Stimulated activated memory B cell treated with anti-CD40 and anti-IgM and Interleukin-4, amounts not matched to agents 10 μg/mL and 1 μg/mL and 100 μg/mL, for 72 hours (primary cell): ENCODE data around the gene FGF18.
A peak's percentile ranks its signal among the peaks of the same experiment; 100 is the strongest.
"Not testable (repeated sequence)": the region's sequence is repeated elsewhere in the genome, so short reads cannot be mapped to it uniquely, and the experiment has no call there.

ENCODE experiments used
- ATAC-seq: fragments of 150-1000 bp; cut with Tn5 transposase; 2 replicates; pipeline ENCODE4 v1.10.0; 2021
- H3K27ac Mint-ChIP-seq: one replicate; pipeline ENCODE4 v1.8.0; 2022; ENCODE audit warnings: mild to moderate bottlenecking, mixed read lengths
- H3K27me3 Mint-ChIP-seq: one replicate; pipeline ENCODE4 v1.8.0; 2022; ENCODE audit warnings: mixed read lengths
- H3K36me3 Mint-ChIP-seq: one replicate; pipeline ENCODE4 v1.8.0; 2022; ENCODE audit warnings: mixed read lengths
- H3K4me1 Mint-ChIP-seq: one replicate; pipeline ENCODE4 v1.8.0; 2022; ENCODE audit warnings: mixed read lengths
- H3K4me3 Mint-ChIP-seq: one replicate; pipeline ENCODE4 v1.8.0; 2022; ENCODE audit warnings: mild to moderate bottlenecking, moderate library complexity, mixed read lengths
- H3K9me3 Mint-ChIP-seq: one replicate; pipeline ENCODE4 v1.8.0; 2022; ENCODE audit warnings: mixed read lengths

Gene FGF18

DNA sequence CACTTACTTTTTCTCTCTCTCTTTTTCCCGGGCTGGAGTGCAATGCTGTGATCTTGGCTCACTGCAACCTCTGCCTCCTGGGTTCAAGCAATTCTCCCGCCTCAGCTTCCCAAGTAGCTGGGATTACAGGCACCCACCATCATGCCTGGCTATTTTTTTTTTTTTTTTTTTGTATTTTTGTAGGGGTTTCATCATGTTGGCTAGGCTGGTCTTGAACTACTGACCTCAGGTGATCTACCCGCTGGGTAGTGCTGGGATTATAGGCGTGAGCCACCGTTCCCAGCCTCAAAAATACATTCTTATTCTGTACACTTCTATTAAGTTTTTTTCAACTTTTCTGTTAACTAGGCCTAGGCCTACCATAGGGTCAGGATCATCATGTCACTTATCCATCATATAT is 5.5 kb upstream of the FGF18 start:
- H3K4me3 Mint-ChIP-seq, H3K27ac Mint-ChIP-seq, H3K9me3 Mint-ChIP-seq, H3K4me1 Mint-ChIP-seq, H3K27me3 Mint-ChIP-seq, ATAC-seq: not testable (repeated sequence)
- H3K36me3 Mint-ChIP-seq: peaks cover 28% of the 10 kb centered on the region

DNA sequence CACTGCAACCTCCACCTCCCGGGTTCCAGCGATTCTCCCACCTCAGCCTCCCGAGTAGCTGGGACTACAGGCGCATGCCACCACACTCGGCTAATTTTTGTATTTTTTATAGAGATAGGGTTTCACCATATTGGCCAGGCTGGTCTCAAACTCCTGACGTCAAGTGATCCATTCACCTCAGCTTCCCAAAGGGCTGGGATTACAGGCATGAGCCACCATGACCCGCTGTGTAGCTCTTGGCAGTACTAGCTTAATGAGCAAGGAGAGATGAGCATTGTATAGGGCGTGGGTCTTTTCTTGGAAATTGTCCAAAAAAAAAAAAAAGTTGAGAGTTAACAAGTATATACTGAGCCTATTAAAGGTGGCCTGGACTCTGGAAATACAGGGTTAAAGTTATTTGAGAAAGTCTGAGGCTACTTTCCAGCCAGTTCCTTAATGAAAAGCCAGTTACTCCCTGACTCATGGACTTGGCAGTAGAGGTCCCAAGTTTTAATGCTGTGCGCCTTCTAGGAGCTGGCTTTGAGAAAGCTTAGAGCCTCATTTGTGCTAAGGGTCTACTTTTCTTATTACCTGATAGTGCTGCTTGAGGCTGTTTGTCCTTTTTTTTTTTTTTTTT is 4.2 kb upstream of the FGF18 start:
- no peak overlapping the region for H3K27ac Mint-ChIP-seq
- no peak overlapping the region for H3K4me3 Mint-ChIP-seq
- no peaks in the 10 kb centered on the region for H3K9me3 Mint-ChIP-seq
- ATAC-seq: no peak
- peaks cover 1% of the 10 kb centered on the region for H3K27me3 Mint-ChIP-seq
- H3K36me3 Mint-ChIP-seq: peaks cover 26% of the 10 kb centered on the region
- peaks cover 9% of the 10 kb centered on the region for H3K4me1 Mint-ChIP-seq

DNA sequence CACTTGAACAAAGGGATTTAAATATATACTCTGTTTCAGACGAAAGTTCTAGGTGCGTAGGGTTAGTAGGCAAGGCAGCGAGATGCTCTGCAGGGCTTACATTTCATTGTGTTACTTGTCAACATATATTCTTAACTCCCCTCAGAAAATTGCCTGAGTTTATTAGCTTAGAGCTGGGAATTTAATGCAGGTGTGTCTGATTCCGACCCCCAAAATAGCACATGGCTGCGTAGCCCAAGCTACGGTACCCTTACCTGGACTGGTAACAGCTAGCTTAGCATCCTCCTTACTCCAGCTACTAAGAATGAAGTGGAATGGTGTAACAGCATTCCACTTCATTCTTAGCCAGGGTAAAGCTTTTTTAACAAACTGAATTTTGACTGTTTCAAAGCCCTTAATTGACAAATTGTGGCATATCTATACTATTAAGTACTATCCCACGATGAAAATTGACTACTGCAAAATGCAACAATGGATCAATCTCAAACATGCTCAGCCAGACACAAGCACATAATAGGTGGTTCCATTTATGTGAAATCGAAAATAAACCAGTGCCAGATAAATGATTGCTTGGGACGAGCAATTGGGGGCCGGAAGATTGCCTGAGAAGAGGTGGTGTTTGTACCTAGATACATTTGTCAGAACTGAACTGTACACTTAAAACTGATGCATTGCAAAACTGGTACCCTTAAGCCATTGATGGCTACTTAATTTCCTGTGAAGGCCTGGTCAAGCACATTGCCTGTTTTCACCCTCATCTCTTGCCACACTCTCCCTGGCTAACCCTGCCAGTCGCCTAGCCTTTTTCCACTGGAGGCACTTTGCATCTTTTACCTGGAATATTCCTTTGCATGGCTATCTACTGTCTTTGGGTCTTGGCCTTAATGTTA is 3.0 kb upstream of the FGF18 start:
- ATAC-seq: no peak
- H3K36me3 Mint-ChIP-seq: peaks cover 19% of the 10 kb centered on the region
- H3K27me3 Mint-ChIP-seq: peaks cover 13% of the 10 kb centered on the region
- no peaks in the 10 kb centered on the region for H3K9me3 Mint-ChIP-seq
- H3K4me3 Mint-ChIP-seq: no peak overlapping the region
- H3K27ac Mint-ChIP-seq: no peak overlapping the region
- peaks cover 15% of the 10 kb centered on the region for H3K4me1 Mint-ChIP-seq

DNA sequence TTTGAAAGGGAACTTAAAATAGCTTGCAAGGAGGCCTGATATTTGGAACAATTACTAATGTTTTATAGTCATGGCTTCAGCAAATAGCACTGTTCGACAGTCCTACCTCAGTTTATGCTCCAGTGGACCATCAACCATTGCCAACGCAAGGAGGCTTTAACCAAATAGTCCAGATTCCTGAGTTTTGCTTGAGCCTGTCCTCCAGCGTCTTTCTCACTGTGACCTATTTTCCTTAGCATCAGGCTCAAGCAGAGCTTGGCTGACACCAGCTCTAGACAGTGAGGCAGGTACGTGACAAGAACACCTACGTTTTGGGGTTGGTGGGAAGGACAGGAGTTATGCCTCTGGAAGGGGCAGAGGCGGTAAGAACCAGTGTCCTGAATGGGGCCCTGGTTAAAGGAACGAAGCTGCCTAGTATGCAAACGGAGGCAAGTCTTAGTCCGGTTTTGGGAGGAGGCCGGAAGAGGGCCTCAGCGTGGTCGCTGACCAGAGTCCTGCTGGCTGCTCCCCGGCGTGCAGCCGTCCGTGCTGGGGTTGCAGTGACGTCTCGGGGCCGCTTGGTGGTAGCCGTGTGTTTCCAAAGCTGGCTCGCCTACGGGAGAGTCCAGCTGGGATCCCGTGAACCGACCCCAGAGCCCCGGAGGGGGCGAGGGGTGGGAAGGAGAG is 998 bp upstream of the FGF18 start:
- H3K36me3 Mint-ChIP-seq: no peaks in the 10 kb centered on the region
- H3K27me3 Mint-ChIP-seq: peaks cover 28% of the 10 kb centered on the region
- H3K9me3 Mint-ChIP-seq: no peaks in the 10 kb centered on the region
- H3K4me1 Mint-ChIP-seq: peaks cover 15% of the 10 kb centered on the region
- H3K4me3 Mint-ChIP-seq: peak overlapping the region; percentile 82
- ATAC-seq: peak; percentile 69
- H3K27ac Mint-ChIP-seq: no peak overlapping the region

DNA sequence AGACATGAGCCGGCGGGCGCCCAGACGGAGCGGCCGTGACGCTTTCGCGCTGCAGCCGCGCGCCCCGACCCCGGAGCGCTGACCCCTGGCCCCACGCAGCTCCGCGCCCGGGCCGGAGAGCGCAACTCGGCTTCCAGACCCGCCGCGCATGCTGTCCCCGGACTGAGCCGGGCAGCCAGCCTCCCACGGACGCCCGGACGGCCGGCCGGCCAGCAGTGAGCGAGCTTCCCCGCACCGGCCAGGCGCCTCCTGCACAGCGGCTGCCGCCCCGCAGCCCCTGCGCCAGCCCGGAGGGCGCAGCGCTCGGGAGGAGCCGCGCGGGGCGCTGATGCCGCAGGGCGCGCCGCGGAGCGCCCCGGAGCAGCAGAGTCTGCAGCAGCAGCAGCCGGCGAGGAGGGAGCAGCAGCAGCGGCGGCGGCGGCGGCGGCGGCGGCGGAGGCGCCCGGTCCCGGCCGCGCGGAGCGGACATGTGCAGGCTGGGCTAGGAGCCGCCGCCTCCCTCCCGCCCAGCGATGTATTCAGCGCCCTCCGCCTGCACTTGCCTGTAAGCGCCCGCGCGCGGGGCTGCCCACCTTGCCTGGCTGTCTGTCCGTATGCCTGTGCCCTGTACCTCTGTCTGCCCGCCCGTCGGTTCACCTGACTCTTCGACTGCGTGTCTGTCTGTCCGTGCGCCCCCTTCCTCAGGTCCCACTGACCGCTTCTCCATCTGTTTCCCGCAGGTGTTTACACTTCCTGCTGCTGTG is 412 bp downstream of the FGF18 start:
- Mint-ChIP-seq H3K4me3 (peak overlapping the region; percentile 64), H3K36me3 (no peaks in the 10 kb centered on the region), H3K9me3 (no peaks in the 10 kb centered on the region), H3K27me3 (peaks cover 42% of the 10 kb centered on the region), H3K4me1 (peaks cover 15% of the 10 kb centered on the region), H3K27ac (no peak overlapping the region)
- peak; percentile 34 for ATAC-seq

DNA sequence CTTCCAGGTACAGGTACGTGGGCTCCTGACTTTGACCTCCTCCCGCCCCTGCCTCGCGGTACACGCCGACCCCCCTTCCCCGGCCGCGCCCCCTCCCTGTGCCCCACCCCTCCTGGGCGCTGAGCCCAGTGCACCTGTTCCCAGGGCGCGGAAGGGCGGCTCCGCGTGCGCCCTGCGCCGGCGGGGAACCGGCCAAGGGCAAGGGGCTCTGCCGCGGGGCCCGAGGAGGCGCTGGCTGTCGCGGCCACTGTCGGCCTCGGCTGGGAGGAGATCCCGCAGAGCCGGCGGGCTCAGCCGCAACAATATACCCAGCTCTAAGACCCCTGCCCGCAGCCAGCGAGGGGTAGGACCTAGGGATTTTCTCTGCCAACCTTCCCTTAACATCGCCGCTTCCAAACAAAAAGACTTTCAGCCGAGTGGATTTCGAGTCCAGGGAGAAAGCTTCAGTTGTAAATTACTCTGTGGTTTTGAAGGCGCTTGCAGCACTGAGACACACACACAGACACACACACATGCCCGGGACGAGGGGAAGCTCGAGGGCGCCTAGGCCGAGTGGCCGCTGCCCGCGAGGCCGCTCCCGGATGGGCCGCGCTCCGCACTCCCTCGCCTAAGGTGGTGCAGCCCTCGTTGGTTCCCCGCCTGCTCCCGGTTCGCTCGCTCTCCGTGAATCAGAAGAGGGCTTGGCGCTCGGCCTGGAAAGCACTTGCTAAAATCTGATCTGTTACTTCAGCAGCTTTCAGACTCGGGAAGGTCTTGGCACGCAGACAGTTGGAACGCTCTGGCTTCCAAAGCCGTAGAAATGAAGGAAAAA is 1.2 kb downstream of the FGF18 start:
- no peaks in the 10 kb centered on the region for H3K9me3 Mint-ChIP-seq
- no peak for ATAC-seq
- H3K4me3 Mint-ChIP-seq: peak overlapping the region; percentile 64
- H3K27ac Mint-ChIP-seq: no peak overlapping the region
- H3K27me3 Mint-ChIP-seq: peaks cover 42% of the 10 kb centered on the region
- H3K4me1 Mint-ChIP-seq: peaks cover 15% of the 10 kb centered on the region
- H3K36me3 Mint-ChIP-seq: no peaks in the 10 kb centered on the region

DNA sequence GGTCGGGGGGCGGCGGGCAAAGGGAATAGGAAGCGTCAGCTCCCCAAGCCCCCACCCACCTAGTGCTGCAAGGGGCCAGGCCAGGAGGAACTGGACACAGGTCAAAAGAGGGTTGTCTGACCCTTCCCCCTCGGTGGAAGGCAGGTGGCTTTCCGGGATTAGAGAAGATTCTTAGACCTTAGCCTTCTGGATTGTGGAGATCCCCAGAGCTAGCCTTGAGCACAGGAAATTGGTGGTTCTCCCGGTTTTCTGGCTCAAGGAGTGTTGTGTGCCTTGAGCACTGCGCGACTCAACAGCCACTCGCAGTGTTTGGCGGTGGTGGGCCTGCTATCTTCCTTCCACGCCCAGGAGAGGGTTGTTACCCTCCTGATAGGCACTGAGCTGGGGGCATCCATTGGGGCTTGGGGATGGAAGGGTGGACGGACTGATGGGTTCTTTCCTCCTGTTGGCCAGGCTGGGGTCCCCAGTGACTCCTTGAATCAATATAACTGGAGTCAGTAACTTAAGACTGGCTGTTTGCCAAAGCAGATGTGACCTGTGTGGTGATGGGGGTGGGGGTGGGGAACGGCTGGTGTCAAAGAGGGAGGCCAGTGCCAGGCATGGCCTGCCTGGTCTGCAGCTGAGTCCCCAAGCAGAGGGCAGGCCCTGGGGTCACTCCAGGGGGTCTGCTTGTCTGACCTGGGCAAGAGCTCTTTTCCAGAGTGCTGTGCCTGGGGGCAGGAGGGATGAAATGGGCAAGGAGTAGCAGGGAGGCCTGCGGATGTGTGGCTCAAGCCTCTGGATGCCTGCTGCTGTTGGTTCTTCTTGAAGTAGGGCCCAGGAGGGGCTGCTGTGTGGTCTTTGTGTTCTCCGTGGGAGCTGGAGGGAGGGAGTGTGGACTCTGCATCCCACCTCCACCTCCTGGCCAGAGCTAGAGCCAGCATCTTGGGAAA is 2.1 kb downstream of the FGF18 start:
- H3K27me3 Mint-ChIP-seq: peaks cover 42% of the 10 kb centered on the region
- H3K27ac Mint-ChIP-seq: no peak overlapping the region
- H3K4me1 Mint-ChIP-seq: peaks cover 15% of the 10 kb centered on the region
- H3K9me3 Mint-ChIP-seq: no peaks in the 10 kb centered on the region
- no peak overlapping the region for H3K4me3 Mint-ChIP-seq
- H3K36me3 Mint-ChIP-seq: no peaks in the 10 kb centered on the region
- no peak for ATAC-seq

DNA sequence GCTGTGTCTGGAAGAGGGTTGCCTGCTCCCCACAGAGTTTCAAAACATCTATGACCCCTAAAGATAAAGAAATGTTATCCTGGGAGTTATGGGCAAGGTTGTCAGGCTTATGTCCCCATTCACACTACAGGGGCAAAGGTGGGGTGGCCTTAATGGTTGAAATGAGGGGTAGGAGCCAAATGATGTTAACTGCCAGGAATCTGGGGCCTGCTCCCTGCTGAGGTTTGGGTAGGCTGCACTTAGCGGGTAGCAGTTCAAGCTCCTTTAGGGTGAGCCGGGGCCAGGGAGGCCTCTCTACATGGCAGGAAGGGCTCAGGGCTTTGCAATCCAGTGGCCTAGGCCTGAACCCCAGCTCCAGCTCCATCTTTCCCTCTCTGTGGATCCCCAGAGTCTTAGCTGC is 3.0 kb downstream of the FGF18 start:
- Mint-ChIP-seq H3K36me3 (no peaks in the 10 kb centered on the region), H3K27ac (no peak overlapping the region), H3K9me3 (no peaks in the 10 kb centered on the region), H3K4me1 (peaks cover 15% of the 10 kb centered on the region), H3K27me3 (peaks cover 42% of the 10 kb centered on the region), H3K4me3 (no peak overlapping the region)
- ATAC-seq: no peak

DNA sequence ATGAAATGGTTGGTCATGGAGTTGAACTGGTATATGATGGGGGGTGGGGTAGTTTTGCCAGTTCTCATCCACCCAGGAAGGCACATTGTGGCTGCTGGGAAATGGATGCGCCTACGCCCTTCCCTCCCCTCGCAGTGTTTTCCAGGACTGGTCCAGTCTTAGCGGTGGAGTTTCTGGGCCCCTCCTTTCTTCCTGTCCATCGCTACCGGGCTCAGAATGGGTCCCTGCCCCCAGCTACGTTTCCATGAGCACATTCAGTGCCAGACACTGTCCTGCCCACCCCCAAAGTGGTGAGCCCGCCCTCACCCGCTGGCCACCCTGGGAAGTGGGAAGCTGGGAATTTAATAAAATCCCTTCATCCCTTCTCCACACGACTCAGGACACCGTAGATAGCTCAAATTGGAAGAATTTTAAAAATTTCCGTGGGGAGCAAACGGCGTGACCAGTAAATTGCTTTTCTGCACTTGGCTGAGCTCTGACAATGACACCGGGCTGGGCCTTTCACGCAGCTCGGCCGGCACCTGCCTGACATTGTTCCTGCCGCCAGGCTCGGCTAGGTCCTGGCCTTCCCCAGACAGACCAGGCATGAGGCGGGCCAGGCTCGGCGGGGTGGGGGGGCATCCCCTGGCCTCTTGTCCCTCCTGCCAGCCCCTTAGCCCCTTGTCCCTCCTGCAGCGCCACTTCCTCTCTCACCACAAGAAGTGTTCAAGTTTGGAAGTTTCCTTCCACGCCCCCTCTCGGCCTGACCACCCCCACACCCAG is 3.6 kb downstream of the FGF18 start:
- Mint-ChIP-seq H3K4me3 (no peak overlapping the region), H3K27ac (no peak overlapping the region), H3K27me3 (peaks cover 42% of the 10 kb centered on the region), H3K9me3 (no peaks in the 10 kb centered on the region), H3K36me3 (no peaks in the 10 kb centered on the region), H3K4me1 (peaks cover 15% of the 10 kb centered on the region)
- no peak for ATAC-seq

DNA sequence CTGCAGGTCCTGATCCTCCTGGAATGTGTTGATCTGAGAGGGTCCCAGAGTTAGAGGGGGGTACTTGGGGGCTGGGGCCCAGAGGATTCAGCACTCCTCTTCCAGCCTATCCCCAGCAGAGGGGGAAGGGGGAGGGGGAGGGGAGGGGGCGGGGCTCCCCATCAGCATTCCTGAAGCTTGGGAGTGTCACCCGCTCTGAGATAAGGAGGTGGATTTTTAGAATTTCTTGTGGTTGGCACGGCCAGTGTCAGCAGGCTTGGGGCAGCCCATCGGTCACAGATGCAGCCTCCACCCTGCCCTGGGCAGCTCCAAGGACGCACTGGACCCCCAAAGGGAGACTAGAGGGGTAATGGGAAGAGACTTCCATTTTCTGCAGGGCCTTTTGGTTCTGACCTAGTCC is 5.3 kb downstream of the FGF18 start:
- Mint-ChIP-seq H3K36me3 (no peaks in the 10 kb centered on the region), H3K27me3 (peaks cover 58% of the 10 kb centered on the region), H3K9me3 (no peaks in the 10 kb centered on the region), H3K27ac (no peak overlapping the region), H3K4me1 (peaks cover 5% of the 10 kb centered on the region), H3K4me3 (no peak overlapping the region)
- ATAC-seq: no peak

DNA sequence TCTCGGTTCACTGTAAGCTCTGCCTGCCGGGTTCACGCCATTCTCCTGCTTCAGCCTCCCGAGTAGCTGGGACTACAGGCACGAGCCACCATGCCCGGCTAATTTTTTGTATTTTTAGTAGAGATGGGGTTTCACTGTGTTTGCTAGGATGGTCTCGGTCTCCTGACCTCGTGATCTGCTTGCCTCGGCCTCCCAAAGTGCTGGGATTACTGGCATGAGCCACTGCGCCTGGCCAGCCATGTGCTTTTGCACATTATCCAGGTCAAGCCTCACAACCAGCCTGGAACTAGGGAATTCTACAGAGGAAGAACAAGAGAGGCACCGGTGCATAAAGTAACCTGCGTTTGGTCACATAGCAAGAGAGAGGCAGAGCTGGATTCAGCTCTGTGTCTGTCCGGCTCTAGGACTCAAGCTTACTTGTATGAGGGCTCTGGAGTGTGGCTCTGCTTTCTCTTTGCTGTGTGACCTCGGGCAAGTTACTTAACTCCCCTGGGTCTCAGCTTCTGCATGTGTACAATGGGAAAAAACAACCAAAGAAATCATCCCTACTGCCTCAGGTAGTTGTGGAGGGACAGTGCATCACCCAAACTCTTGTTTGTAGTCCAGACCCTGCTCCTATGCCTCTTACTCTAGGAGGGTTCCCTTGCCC is 6.3 kb downstream of the FGF18 start:
- Mint-ChIP-seq H3K27me3 (peaks cover 52% of the 10 kb centered on the region), H3K27ac (no peak overlapping the region), H3K36me3 (no peaks in the 10 kb centered on the region), H3K4me1 (peaks cover 4% of the 10 kb centered on the region), H3K4me3 (no peak overlapping the region), H3K9me3 (no peaks in the 10 kb centered on the region)
- ATAC-seq: no peak

DNA sequence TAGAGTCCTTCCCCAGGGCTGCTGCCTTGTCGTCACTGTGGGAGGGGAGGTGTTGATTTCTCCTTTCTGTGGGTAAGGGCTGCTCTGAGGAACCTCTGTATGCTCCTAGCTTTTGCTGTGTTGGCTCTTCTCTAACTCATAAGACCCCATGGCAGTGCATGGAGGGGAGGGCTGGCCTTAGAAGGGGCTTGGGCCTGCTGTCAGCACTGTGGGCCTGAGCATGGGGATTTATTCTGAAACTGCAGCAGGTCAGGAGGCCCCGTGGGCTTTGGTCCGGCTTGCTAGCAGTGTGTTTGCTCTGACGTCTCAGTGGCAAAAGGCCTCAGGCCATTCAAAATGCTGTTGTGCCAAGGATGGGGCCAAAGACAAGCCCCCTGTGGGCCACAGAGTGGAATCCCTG is 6.8 kb downstream of the FGF18 start:
- Mint-ChIP-seq H3K4me3 (no peak overlapping the region), H3K4me1 (no peaks in the 10 kb centered on the region), H3K36me3 (no peaks in the 10 kb centered on the region), H3K9me3 (no peaks in the 10 kb centered on the region), H3K27ac (no peak overlapping the region), H3K27me3 (peaks cover 47% of the 10 kb centered on the region)
- no peak for ATAC-seq

DNA sequence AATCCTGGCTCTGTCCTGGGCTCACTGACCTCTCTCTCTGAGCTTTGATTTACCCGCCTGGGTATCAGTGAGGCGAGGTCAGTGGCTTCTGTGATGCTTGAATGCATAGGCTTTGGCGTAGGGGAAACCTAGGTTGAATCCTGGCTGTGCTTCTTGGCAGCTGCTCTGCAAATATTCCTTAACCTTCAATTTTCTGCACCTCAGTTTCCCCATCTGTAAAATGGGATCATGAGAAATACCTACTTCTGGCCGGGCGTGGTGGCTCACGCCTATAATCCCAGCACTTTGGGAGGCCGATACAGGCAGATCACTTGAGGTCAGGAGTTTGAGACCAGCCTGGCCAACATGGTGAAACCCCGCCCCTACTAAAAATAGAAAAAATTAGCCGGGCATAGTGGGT is 7.2 kb downstream of the FGF18 start:
- peaks cover 43% of the 10 kb centered on the region for H3K27me3 Mint-ChIP-seq
- H3K9me3 Mint-ChIP-seq: no peaks in the 10 kb centered on the region
- no peaks in the 10 kb centered on the region for H3K4me1 Mint-ChIP-seq
- H3K4me3 Mint-ChIP-seq: no peak overlapping the region
- no peaks in the 10 kb centered on the region for H3K36me3 Mint-ChIP-seq
- no peak overlapping the region for H3K27ac Mint-ChIP-seq
- ATAC-seq: no peak
